Calu3 (cell line): ENCODE measurements around the gene HSPA6. TPM values are rescaled to one million over a fixed set of nuclear protein-coding genes. Genes with fewer than 3 reads are reported as not detected.
"Not testable (repeated sequence)": the region's sequence is repeated elsewhere in the genome, so short reads cannot be mapped to it uniquely, and the experiment has no call there.

ENCODE experiments used
- Bru-seq: library from RNA; stranded (reverse); fragments of 400-500 nt; gene quantifications from one replicate; lab custom pipeline; 2021; lab: Mats Ljungman, UMichigan
- BruChase-seq, 2 experiments: library from RNA; stranded (reverse); fragments of 400-500 nt; gene quantifications; one replicate each; lab custom pipeline; 2021; lab: Mats Ljungman, UMichigan
- BruUV-seq: library from RNA; stranded (reverse); fragments of 400-500 nt; replicated peaks from 2 replicates; lab custom pipeline; 2021; lab: Mats Ljungman, UMichigan
- CTCF ChIA-PET: fragments of 300-600 bp; sonication (Branson Sonifier 250); formaldehyde crosslinking; loops from one replicate; lab custom pipeline; 2022; ENCODE audit warnings: antibody characterized with exemption; lab: Charles Lee
- DNase-seq: peaks from one replicate; pipeline ENCODE4 v3.0.0; 2022
- H3K27ac Mint-ChIP-seq: one replicate; pipeline ENCODE4 v1.8.0; 2022; ENCODE audit warnings: mixed read lengths; ENCODE audit not compliant: unreplicated experiment
- H3K27me3 Mint-ChIP-seq: one replicate; pipeline ENCODE4 v1.8.0; 2022; ENCODE audit warnings: mixed read lengths; ENCODE audit not compliant: unreplicated experiment
- H3K36me3 Mint-ChIP-seq: one replicate; pipeline ENCODE4 v1.8.0; 2022; ENCODE audit warnings: mild to moderate bottlenecking, moderate library complexity, mixed read lengths; ENCODE audit not compliant: insufficient read depth, unreplicated experiment
- H3K4me1 Mint-ChIP-seq: one replicate; pipeline ENCODE4 v1.8.0; 2022; ENCODE audit warnings: mild to moderate bottlenecking, low read depth, mixed read lengths; ENCODE audit not compliant: unreplicated experiment
- H3K4me3 Mint-ChIP-seq: one replicate; pipeline ENCODE4 v1.8.0; 2022; ENCODE audit warnings: mild to moderate bottlenecking, low read depth, moderate library complexity, mixed read lengths; ENCODE audit not compliant: unreplicated experiment
- H3K9me3 Mint-ChIP-seq: one replicate; pipeline ENCODE4 v1.8.0; 2022; ENCODE audit warnings: low read depth, mixed read lengths; ENCODE audit not compliant: unreplicated experiment
- CTCF ChIP-seq: fragments of 200-600 bp; IDR thresholded peaks from one replicate; pipeline ENCODE4 v1.8.0; 2022; ENCODE audit warnings: antibody characterized with exemption; ENCODE audit not compliant: unreplicated experiment
- intact Hi-C: fragments of 100-400 bp; cut with micrococcal nuclease; formaldehyde crosslinking; loops from one replicate; pipeline ENCODE4 v1.10.0; 2022; ENCODE audit not compliant: unreplicated experiment
- long read RNA-seq: library from polyadenylated mRNA; stranded (forward); transcript quantifications from one replicate; pipeline ENCODE4 v2.0.0, GENCODE V29; 2022
- total RNA-seq: library from RNA; stranded (reverse); gene quantifications from 2 replicates; pipeline ENCODE4 v1.2.3, GENCODE V29; 2022

Gene HSPA6
- total RNA-seq (1.3 and 1.9 TPM in 2 replicates), Bru-seq, nascent RNA (percentile 15 among the genes with signal in this experiment), BruChase-seq, experiment 1, labeled RNA remaining after a 6-hour chase (percentile 32 among the genes with signal in this experiment), BruChase-seq, experiment 2, labeled RNA remaining after a 2-hour chase (percentile 32 among the genes with signal in this experiment)
- long read RNA-seq, partial matches to known transcripts, result 0 of 3 reads
- long read RNA-seq, other reads (novel, unspliced or antisense), result 0 of 3 reads

GRCh38 chr1:161523817-161524741, at the start of gene HSPA6:
HSPA6 (plus strand) TSS chr1:161524540; CDS start chr1:161524659, 119 bp downstream.
- Mint-ChIP-seq H3K27me3 (peaks cover 15% of the 10 kb centered on the region), H3K4me3 (peak within 1 kb of the TSS; percentile 91), H3K36me3 (peaks cover 23% of the 10 kb centered on the region), H3K27ac (peak within 1 kb of the TSS; percentile 99)
- peak; percentile 79 for DNase-seq
- H3K4me1 Mint-ChIP-seq, BruUV-seq, H3K9me3 Mint-ChIP-seq, CTCF ChIA-PET, intact Hi-C loops: not testable (repeated sequence)

- DNase-seq, intact Hi-C loops, BruUV-seq, H3K27ac Mint-ChIP-seq, H3K36me3 Mint-ChIP-seq, H3K4me3 Mint-ChIP-seq, H3K9me3 Mint-ChIP-seq, CTCF ChIA-PET: not testable (repeated sequence)
- H3K4me1 Mint-ChIP-seq, result peaks cover 11% of the 10 kb centered on the region
- peaks cover 38% of the 10 kb centered on the region for H3K27me3 Mint-ChIP-seq
Observed at GRCh38 chr1:161477711-161478110, 46.6 kb upstream of the HSPA6 start.

- Mint-ChIP-seq H3K4me3 (no peak overlapping the region), H3K27ac (no peak overlapping the region), H3K4me1 (no peaks in the 10 kb centered on the region), H3K27me3 (peaks cover 25% of the 10 kb centered on the region), H3K9me3 (peaks cover 3% of the 10 kb centered on the region), H3K36me3 (no peaks in the 10 kb centered on the region)
- BruUV-seq, result no TSS peak
- CTCF ChIA-PET, result interaction anchor here (0.6 kb wide), 1 partner anchor 24 kb away, joined by 8 read pairs; no protein-coding TSS in a partner anchor
- no peak for TF ChIP-seq CTCF
- no peak for DNase-seq
- intact Hi-C loops, result no loop called here
Observed at GRCh38 chr1:161478985-161479384, 45.4 kb upstream of the HSPA6 start.

- no TSS peak for BruUV-seq
- Mint-ChIP-seq H3K27me3 (peaks cover 16% of the 10 kb centered on the region), H3K36me3 (no peaks in the 10 kb centered on the region), H3K9me3 (peaks cover 3% of the 10 kb centered on the region), H3K27ac (no peak overlapping the region), H3K4me1 (no peaks in the 10 kb centered on the region), H3K4me3 (no peak overlapping the region)
- CTCF ChIA-PET, result no interaction called here
- intact Hi-C loops, result no loop called here
- TF ChIP-seq CTCF, result no peak
- DNase-seq, result no peak
Observed at GRCh38 chr1:161480381-161481035, 43.8 kb upstream of the HSPA6 start.
